HCT116 (cell line): ENCODE results near the gene PRKCQ. TPM values are rescaled to one million over a fixed set of nuclear protein-coding genes. Genes with fewer than 3 reads are reported as not detected.

Experiments used
- ATAC-seq: fragments of 200-7000 bp; cut with Tn5 transposase; 2 replicates; pipeline ENCODE4 v1.9.1; 2020; ENCODE audit warnings: mild to moderate bottlenecking, moderate library complexity
- BruUV-seq: library from RNA; stranded (reverse); fragments of 400-500 nt; replicated peaks from 2 replicates; lab custom pipeline; 2021; lab: Mats Ljungman, UMichigan
- CTCF ChIA-PET: fragments of 300-600 bp; sonication (Branson Sonifier 250); formaldehyde crosslinking; loops from one replicate; lab custom pipeline; 2021; ENCODE audit warnings: antibody characterized with exemption; lab: Charles Lee
- POLR2A ChIA-PET: fragments of 300-600, 350-600 bp; sonication (Branson Sonifier 250); formaldehyde crosslinking; loops from one replicate; lab custom pipeline; 2021; ENCODE audit warnings: antibody characterized with exemption; lab: Charles Lee
- RAD21 ChIA-PET, 2 experiments: fragments of 300-600 bp; sonication (Branson Sonifier 250); formaldehyde crosslinking; loops; one replicate each; lab custom pipeline; 2023; ENCODE audit warnings: low total read pairs in 2 of 2; ENCODE audit not compliant: uncharacterized antibody in 2 of 2, unreplicated experiment in 2 of 2, low non-redundant PET in 1 of 2; lab: Charles Lee
- DNase-seq: peaks from one replicate; pipeline ENCODE4 v3.0.0-alpha.2; 2010; ENCODE audit warnings: low read depth, low spot score
- H2AFZ ChIP-seq: fragments of 200-600 bp; shearing (Covaris generic), sonication (generic); 2 replicates; pipeline ENCODE4 v1.6.1; 2017; ENCODE audit warnings: low read depth, mixed run types, mixed read lengths, antibody characterized with exemption, low read length; ENCODE audit not compliant: poor library complexity, severe bottlenecking
- H3K27ac ChIP-seq: 2 replicates; pipeline ENCODE4 v1.5.1; 2012; ENCODE audit warnings: low read depth, low read length
- H3K27me3 ChIP-seq: fragments of 200-600 bp; sonication (generic); 2 replicates; pipeline ENCODE4 v1.6.1; 2016; ENCODE audit warnings: mixed run types, low read length, mixed read lengths; ENCODE audit not compliant: insufficient read depth
- H3K36me3 ChIP-seq, 2 experiments: fragments of 200-500 bp in 1 of 2; fragments of 200-600 bp in 1 of 2; sonication (Bioruptor generic) in 1 of 2; sonication (generic) in 1 of 2; 2 replicates each; pipeline versions ENCODE4 v1.5.1 to v1.6.1; 2014 to 2016; ENCODE audit warnings: low read length in 2 of 2, inconsistent platforms in 1 of 2, mixed read lengths in 1 of 2, mixed run types in 1 of 2; ENCODE audit not compliant: insufficient read depth in 2 of 2, control insufficient read depth in 1 of 2
- H3K4me1 ChIP-seq, 2 experiments: fragments of 200-600 bp in 1 of 2; sonication (generic) in 1 of 2; 2 replicates each; pipeline versions ENCODE4 v1.5.1 to v1.6.1; 2012 to 2017; ENCODE audit warnings: low read length in 2 of 2, inconsistent platforms in 1 of 2, mild to moderate bottlenecking in 1 of 2, mixed read lengths in 1 of 2, mixed run types in 1 of 2, moderate library complexity in 1 of 2; ENCODE audit not compliant: insufficient read depth in 2 of 2, control insufficient read depth in 1 of 2
- H3K4me2 ChIP-seq: fragments of 200-600 bp; sonication (generic); 2 replicates; pipeline ENCODE4 v1.6.1; 2017; ENCODE audit warnings: mixed run types, low read length, mixed read lengths
- H3K4me3 ChIP-seq, 2 experiments: fragments of 200-600 bp in 1 of 2; sonication (generic) in 1 of 2; replicated peaks in 1 of 2; 2 replicates each; pipeline ENCODE4 v1.5.1; 2011 to 2016; ENCODE audit warnings: low read length in 2 of 2, control low read depth in 1 of 2, low read depth in 1 of 2, mild to moderate bottlenecking in 1 of 2, mixed read lengths in 1 of 2, mixed run types in 1 of 2
- H3K79me2 ChIP-seq: fragments of 200-600 bp; sonication (generic); 2 replicates; pipeline ENCODE4 v1.6.1; 2017; ENCODE audit warnings: mild to moderate bottlenecking, mixed run types, low read length, moderate library complexity, mixed read lengths; ENCODE audit not compliant: insufficient read depth
- H3K9ac ChIP-seq: fragments of 200-600 bp; sonication (generic); 2 replicates; pipeline ENCODE4 v1.6.1; 2016; ENCODE audit warnings: low read length, mixed read lengths
- H3K9me2 ChIP-seq: fragments of 200-600 bp; sonication (generic), shearing (Covaris generic); 2 replicates; pipeline ENCODE4 v1.6.1; 2017; ENCODE audit warnings: mixed run types, mild to moderate bottlenecking, moderate library complexity; ENCODE audit not compliant: insufficient read depth
- H3K9me3 ChIP-seq, 2 experiments: fragments of 200-500 bp in 1 of 2; fragments of 200-600 bp in 1 of 2; sonication (Bioruptor generic) in 1 of 2; sonication (generic) in 1 of 2; 2 replicates each; pipeline ENCODE4 v1.6.1; 2014 to 2017; ENCODE audit warnings: low read length in 2 of 2, mixed read lengths in 2 of 2, inconsistent platforms in 1 of 2, low read depth in 1 of 2, mild to moderate bottlenecking in 1 of 2, mixed run types in 1 of 2, moderate library complexity in 1 of 2; ENCODE audit not compliant: control insufficient read depth in 1 of 2, insufficient read depth in 1 of 2
- H4K20me1 ChIP-seq: fragments of 200-600 bp; sonication (generic), shearing (Covaris generic); 2 replicates; pipeline ENCODE4 v1.6.1; 2017; ENCODE audit warnings: mixed run types, mild to moderate bottlenecking, moderate library complexity; ENCODE audit not compliant: insufficient read depth
- CEBPB ChIP-seq: IDR thresholded peaks from 2 replicates; pipeline ENCODE4 v1.6.1; 2012; ENCODE audit warnings: low read depth
- EGR1 ChIP-seq: IDR thresholded peaks from 2 replicates; pipeline ENCODE4 v1.6.1; 2012; ENCODE audit warnings: low read depth
- ELF1 ChIP-seq: IDR thresholded peaks from 2 replicates; pipeline ENCODE4 v1.6.1; 2012; ENCODE audit warnings: low read depth, borderline replicate concordance
- EZH2 ChIP-seq: fragments of 200-600 bp; sonication (generic); IDR thresholded peaks from 2 replicates; pipeline ENCODE4 v1.6.1; 2017; ENCODE audit warnings: antibody characterized with exemption, mixed run types
- MAX ChIP-seq: IDR thresholded peaks from 2 replicates; pipeline ENCODE4 v1.6.1; 2012
- POLR2A ChIP-seq: IDR thresholded peaks from 2 replicates; pipeline ENCODE4 v1.7.0; 2011; ENCODE audit warnings: borderline replicate concordance; ENCODE audit not compliant: insufficient read depth, insufficient read length; ENCODE audit errors: extremely low read depth
- POLR2AphosphoS5 ChIP-seq: IDR thresholded peaks from 2 replicates; pipeline ENCODE4 v1.6.1; 2011; ENCODE audit warnings: mild to moderate bottlenecking, low read depth, low read length, moderate library complexity
- RAD21 ChIP-seq: IDR thresholded peaks from 2 replicates; pipeline ENCODE4 v1.6.1; 2012; ENCODE audit warnings: low read depth, mild to moderate bottlenecking
- SRF ChIP-seq: IDR thresholded peaks from 2 replicates; pipeline ENCODE4 v1.6.1; 2012; ENCODE audit warnings: low read depth
- TCF7L2 ChIP-seq: IDR thresholded peaks from 2 replicates; pipeline ENCODE4 v1.7.0; 2011; ENCODE audit warnings: borderline replicate concordance, inconsistent platforms; ENCODE audit not compliant: insufficient read depth, insufficient read length; ENCODE audit errors: extremely low read depth
- YY1 ChIP-seq: IDR thresholded peaks from 2 replicates; pipeline ENCODE4 v1.6.1; 2011; ENCODE audit warnings: low read length, low read depth, moderate library complexity, mild to moderate bottlenecking; ENCODE audit not compliant: insufficient replicate concordance; ENCODE audit errors: extremely low read depth
- ZBTB33 ChIP-seq: IDR thresholded peaks from 2 replicates; pipeline ENCODE4 v1.6.1; 2011; ENCODE audit warnings: mild to moderate bottlenecking, low read length, moderate library complexity; ENCODE audit not compliant: insufficient replicate concordance; ENCODE audit errors: extremely low read depth
- ZFX ChIP-seq: fragments of 450-650 bp; IDR thresholded peaks from 2 replicates; pipeline ENCODE4 v1.6.1; 2017
- intact Hi-C: fragments of 100-400 bp; cut with micrococcal nuclease; formaldehyde crosslinking; loops from 2 replicates; pipeline ENCODE4 v1.10.0; 2022
- total RNA-seq: library from RNA; stranded (reverse); gene quantifications from one replicate; pipeline ENCODE4 v1.2.1, GENCODE V29; 2021; ENCODE audit not compliant: unreplicated experiment

The PRKCQ gene
- total RNA-seq, 1 experiment from 2014 or later = 0.54 TPM

DNA sequence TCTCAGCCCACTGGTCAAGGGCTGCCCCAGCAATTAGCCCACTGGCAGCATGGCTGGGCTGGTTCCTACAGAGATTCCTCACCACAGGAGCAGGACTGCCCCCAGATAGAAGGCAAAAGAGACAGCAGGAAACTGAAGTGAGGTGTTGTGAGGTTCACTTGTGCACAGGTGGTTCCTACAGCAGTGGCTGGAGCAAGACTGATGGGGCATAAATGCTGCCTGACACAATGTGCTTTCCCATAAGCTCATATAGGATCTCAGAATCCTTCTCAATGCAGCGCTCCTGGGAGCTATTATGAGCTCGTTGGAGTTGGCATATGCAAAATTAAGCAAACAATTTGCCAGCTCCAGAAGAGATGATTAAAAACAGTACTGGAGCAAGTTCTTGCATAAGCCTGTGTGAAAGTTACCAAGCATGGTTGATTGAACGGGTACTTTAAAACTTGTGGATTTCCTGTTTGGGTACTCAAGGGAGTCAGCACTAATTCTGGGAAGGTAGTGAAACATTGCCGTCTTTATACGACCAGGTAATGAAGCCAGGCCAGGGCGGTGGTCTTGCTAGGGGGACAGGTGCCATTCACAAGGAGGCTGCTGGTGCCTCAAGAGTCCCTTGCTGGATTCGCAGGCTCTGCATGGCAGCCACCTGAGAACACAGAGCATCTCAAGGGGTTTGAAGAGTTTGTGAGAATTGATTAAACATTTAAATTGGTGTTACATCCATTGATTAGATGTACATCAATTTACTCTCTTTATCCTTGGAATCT is 20.3 kb upstream of the PRKCQ start:
- Histone ChIP-seq H2AFZ (no peak overlapping the region), H3K4me2 (no peak overlapping the region), H3K79me2 (no peaks in the 10 kb centered on the region), H3K4me1 (no peaks in the 10 kb centered on the region), H3K9me2 (no peaks in the 10 kb centered on the region), H3K27me3 (peaks cover 79% of the 10 kb centered on the region), H3K4me3 (no peak overlapping the region), H3K27ac (no peak overlapping the region), H3K36me3 (no peaks in the 10 kb centered on the region), H4K20me1 (no peaks in the 10 kb centered on the region), H3K9ac (no peak overlapping the region), H3K9me3 (no peaks in the 10 kb centered on the region)
- intact Hi-C loops = no loop called here
- BruUV-seq = no TSS peak
- ATAC-seq (no peak), DNase-seq (no peak)
- CTCF ChIA-PET = no interaction called here
- POLR2A ChIA-PET = no interaction called here
- RAD21 ChIA-PET = no interaction called here
- TF ChIP-seq EGR1 = no peak
- TF ChIP-seq ZFX = no peak
- no peak for TF ChIP-seq POLR2AphosphoS5
- TF ChIP-seq POLR2A = no peak
- no peak for TF ChIP-seq TCF7L2
- no peak for TF ChIP-seq RAD21
- no peak for TF ChIP-seq ZBTB33
- no peak for TF ChIP-seq CEBPB
- TF ChIP-seq SRF = no peak
- TF ChIP-seq YY1 = no peak
- no peak for TF ChIP-seq MAX
- TF ChIP-seq EZH2 = no peak
- TF ChIP-seq ELF1 = no peak
- TF ChIP-seq, all 23 proteins: peak for 0
